Hematopoietic multipotent progenitor cell treated with erythropoietin and hydrocortisone succinate and interleukin-3 and kit ligand, for 4 days (in vitro differentiated cells): Measurements from ENCODE around the gene KCNIP4.

Experiments
- DNase-seq: peaks from one replicate; pipeline ENCODE4 v3.0.0-alpha.2; 2015

The KCNIP4 gene

GRCh38 chr4:21680326-21680898 lies 268.2 kb downstream of the KCNIP4 start:
- no peak for DNase-seq

GRCh38 chr4:21678711-21679110 lies 269.9 kb downstream of the KCNIP4 start:
- no peak for DNase-seq

- no peak for DNase-seq
Measured at GRCh38 chr4:21677173-21677572, 271.4 kb downstream of the KCNIP4 start.

DNA sequence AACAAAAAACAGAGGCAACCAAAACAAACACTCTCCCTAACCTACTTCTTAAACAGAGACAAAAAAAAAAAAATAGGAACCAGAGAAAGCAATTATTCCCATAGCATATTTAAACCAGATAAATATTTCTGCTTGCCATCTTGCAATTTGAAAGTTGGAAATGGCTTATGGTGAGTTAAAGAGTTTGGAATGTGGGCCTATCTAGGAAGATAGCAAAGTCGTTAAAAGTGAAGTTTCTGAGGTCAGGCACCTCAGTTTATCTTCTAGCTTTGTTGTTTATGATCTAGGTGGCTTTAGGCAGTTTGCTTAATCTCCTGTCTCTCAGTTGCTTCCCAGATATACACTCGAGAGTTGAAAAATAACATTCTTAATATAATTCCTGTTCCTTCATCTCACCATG lies 284.2 kb downstream of the KCNIP4 start:
- DNase-seq, result no peak

DNA sequence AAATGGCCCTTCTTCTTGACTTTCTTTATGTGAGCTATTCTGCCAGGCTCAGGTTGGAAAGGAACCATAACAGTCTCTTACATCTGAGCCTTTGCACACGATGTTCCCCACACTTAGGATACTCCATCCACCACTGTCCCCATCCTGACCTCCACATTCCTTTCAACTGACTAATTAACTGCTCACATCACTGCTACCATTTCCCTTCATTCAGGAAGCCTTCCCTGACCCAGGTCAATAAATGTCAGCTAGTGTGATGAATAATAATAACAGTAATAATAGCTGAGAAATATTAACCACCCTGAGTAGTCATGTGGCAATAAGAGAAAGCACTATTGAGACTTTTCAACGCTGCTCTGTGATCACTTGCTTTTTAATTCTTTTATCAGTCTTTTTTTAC lies 291.7 kb downstream of the KCNIP4 start:
- no peak for DNase-seq

- no peak for DNase-seq
Measured at GRCh38 chr4:21655031-21655430, 293.5 kb downstream of the KCNIP4 start.

- no peak for DNase-seq
Measured at GRCh38 chr4:21652508-21653231, 295.9 kb downstream of the KCNIP4 start.

DNA sequence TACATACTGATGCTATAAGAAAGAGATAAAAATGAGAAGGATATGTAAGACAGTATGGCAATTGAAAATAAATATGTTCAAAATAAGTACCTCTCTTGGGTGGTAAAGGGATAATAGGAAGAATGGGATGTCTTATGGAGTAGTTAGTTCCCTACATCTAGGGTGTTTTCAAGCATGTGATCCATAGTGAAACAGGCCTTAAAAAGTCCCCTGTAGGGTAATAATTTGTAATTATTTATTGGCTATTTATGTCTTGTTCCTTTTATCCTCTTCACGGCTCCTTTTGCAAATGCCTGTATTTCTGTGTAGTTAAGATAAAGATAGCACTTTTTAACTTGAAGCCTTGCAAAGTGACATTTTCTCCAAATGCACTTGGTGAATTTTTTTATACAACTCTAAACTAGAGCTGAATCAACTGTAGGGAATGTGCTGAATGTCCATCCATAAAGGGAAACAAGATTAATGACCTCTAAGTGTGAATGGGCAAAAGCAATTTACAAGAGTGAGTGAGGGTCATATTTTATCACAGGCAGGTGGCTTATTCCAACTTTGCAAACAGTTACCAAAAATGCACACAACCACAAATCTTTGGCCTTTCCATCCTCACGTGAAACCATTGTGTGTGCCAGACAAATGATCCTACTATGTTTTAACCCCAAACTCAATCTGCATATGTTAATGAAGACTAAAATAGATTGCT lies 299.0 kb downstream of the KCNIP4 start:
- no peak for DNase-seq

DNA sequence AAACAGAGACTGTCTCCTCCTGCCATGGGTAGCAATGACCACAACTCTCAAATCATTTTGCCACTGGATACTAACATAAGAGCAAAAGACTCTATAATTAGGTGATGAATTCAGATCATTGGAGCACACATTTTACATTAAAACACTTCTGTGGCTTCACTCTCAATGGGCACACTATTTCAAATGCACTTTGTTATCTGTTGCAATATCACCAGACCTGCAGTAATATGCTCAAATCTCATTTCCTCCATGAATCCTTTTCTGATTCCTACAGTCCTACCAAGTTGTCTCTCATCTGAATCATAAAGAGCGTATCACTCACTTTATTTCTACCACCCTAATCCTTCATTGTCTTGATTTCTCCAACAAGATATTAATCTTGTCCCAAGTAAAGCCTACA lies 302.8 kb downstream of the KCNIP4 start:
- no peak for DNase-seq

GRCh38 chr4:21641696-21642095 lies 306.9 kb downstream of the KCNIP4 start:
- no peak for DNase-seq

DNA sequence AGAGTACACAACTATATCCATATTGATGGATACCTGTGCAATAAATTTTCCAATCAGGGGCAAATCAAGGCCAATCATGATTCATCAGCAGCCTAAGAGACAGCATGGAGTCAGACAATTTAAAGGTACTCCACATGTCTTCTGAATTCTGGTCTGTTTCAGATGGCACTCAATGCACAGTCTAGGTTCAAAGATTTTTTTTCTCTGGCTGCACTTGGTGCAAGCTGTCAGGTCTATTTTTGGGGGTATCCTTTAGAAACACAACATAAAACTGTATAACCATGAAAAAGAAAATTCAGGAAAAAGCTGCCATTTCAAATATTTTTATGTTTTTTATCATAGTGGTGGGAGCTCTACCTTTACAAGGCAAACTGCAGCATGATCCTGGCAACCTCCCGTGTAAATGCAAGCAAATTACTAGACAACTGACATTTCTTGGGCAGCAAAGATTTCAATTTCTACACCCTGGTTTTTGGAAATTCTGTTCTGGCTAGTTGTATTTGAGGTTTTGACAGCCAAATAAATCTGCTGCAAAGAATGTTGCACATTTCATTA lies 310.3 kb downstream of the KCNIP4 start:
- DNase-seq, result no peak

- no peak for DNase-seq
Measured at GRCh38 chr4:21628916-21629610, 319.5 kb downstream of the KCNIP4 start.

GRCh38 chr4:21628116-21628670 lies 320.4 kb downstream of the KCNIP4 start:
- no peak for DNase-seq

DNA sequence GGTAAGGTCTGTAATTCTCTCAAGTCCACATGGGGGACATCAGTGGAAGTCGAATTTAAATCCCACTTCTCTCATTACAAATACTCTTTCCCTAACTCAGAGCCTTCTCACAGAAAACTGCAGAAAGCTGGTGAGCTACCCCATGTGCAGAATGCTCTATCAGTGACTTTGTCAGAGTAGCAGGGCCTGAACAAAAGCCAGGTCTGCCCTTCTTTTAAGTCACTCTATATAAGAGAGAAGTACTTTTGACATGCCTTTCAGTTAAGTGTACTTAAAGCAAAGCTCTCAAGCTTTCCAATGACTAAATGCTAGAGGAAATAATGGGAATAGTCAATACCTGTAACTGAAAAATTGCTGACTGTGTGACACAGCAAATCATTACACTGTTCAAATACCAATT lies 323.1 kb downstream of the KCNIP4 start:
- DNase-seq, result no peak

- no peak for DNase-seq
Measured at GRCh38 chr4:21605006-21605405, 343.6 kb downstream of the KCNIP4 start.

- DNase-seq, result no peak
Measured at GRCh38 chr4:21596521-21596920, 352.1 kb downstream of the KCNIP4 start.

GRCh38 chr4:21593671-21594001 lies 354.9 kb downstream of the KCNIP4 start:
- DNase-seq, result no peak

DNA sequence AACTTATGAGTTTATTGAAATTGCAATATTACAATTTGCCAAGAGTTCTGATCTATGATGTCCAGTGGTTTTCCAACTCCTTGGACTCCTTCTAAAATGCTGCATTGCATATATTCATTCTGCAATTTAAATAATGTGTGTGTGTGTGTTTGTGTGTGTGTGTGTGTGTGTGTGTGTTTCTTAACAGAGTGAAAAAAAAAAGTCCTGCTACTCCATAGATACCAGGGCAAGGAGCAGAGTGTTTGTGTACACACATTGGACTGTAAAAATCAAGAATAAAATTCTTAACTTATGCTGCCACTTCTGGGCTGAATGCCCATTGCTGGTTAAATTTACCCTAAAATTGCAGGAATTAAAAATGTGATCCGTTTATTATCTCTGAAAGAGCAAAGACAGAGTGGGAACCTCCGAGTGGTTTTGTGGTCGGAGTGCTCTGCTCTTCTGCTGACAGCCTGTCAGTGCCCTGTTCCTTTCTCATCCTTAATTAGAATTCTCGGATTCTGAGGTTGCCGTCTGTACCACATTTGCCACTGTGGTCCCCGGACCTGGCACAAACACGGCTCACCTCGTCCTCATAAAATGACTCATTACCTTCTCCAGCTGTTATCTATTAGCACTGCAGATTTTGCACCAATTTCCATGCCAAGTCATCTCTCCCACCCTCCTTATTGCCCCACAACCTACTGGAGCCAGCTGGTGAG lies 355.5 kb downstream of the KCNIP4 start:
- DNase-seq, result no peak

GRCh38 chr4:21577056-21577455 lies 371.5 kb downstream of the KCNIP4 start:
- DNase-seq, result no peak

DNA sequence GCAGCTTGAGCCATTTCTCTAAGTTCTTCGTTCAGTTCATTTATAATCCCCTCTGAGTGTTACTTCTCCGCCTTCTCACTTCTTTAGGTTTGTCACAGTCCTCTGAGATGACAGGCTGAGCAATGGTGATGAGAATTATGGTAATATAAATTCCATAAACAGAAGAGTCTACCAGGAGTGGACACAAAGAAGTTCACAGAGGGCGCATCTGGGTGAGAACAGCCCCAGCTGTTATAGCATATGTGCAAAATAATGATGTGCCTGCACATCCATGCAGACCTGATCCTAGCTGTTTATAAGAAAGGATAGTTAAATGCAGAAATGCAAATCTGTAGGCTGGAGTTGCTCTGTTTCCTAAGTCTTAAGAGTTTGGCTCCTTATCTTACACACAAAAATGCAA lies 377.5 kb downstream of the KCNIP4 start:
- no peak for DNase-seq

GRCh38 chr4:21569638-21570037 lies 378.9 kb downstream of the KCNIP4 start:
- DNase-seq, result no peak

GRCh38 chr4:21555083-21555482 lies 393.5 kb downstream of the KCNIP4 start:
- no peak for DNase-seq

GRCh38 chr4:21554500-21554899 lies 394.1 kb downstream of the KCNIP4 start:
- peak; percentile 48 for DNase-seq
